Measurements from ENCODE around the gene CYTH1.
A peak's percentile ranks its signal among the peaks of the same experiment; 100 is the strongest.

CYTH1 gene

DNA sequence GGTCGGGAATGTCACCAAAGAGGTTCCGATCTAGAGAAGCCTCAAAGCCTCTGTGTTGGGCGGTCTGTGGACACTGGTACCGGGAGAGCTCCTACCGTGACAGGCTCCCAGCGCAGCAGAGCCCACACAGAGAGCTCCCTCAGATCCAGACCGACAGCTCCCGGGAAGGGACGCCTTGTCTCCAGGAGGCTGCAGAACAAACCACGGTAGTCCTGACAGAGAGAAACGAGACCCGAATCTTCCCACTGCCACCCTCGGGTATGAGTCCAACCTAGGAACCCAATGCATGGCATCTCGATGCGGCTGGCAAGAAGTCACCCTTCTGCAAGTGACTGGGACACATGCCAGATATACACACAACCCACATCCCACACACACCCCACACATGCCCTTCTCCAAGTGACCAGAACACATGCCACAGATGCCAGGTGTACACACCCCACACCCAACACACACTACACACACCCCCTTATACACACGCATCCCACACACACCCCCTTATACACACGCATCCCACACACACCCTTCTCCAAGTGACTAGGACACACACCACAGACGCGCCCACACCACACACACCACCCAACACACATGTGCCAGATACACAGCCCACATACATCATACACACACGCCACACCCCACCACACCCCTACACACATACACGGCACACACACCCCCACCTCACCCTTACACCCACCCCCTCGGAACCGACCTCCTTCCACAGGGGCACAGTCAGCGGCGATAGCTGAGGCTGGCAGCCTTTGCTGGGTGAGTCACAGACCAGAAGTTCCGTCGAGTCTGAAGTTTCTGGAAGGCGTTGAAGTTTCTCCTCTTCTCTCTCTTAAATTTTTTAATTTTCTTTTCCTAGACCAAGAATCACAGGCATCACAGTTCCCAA lies 15.9 kb upstream of the CYTH1 start:
- Histone ChIP-seq H3K9me3 (ENCODE audit: control insufficient read depth, insufficient read depth, low read depth, low read length) (no peaks in the 10 kb centered on the region), H3K27ac (ENCODE audit: extremely low read depth, low read depth, low read length) (no peak overlapping the region), H3K4me1 (ENCODE audit: control insufficient read depth, insufficient read depth, low read length) (no peaks in the 10 kb centered on the region), H3K36me3 (ENCODE audit: control insufficient read depth in 2 of 2, insufficient read depth in 1 of 2, low read length in 2 of 2) (peaks cover 37 to 92% of the 10 kb centered on the region in 2 experiments), H3K4me3 (ENCODE audit: low read depth, low read length) (no peak overlapping the region)
- POLR2A ChIA-PET, result no interaction called here
- CTCF ChIA-PET, result interaction anchor here (0.6 to 1.6 kb wide), 5 partner anchors 9 to 323 kb away, joined by 3 to 6 read pairs (median 4); no protein-coding TSS in a partner anchor
- TF ChIP-seq, protein P1, sequence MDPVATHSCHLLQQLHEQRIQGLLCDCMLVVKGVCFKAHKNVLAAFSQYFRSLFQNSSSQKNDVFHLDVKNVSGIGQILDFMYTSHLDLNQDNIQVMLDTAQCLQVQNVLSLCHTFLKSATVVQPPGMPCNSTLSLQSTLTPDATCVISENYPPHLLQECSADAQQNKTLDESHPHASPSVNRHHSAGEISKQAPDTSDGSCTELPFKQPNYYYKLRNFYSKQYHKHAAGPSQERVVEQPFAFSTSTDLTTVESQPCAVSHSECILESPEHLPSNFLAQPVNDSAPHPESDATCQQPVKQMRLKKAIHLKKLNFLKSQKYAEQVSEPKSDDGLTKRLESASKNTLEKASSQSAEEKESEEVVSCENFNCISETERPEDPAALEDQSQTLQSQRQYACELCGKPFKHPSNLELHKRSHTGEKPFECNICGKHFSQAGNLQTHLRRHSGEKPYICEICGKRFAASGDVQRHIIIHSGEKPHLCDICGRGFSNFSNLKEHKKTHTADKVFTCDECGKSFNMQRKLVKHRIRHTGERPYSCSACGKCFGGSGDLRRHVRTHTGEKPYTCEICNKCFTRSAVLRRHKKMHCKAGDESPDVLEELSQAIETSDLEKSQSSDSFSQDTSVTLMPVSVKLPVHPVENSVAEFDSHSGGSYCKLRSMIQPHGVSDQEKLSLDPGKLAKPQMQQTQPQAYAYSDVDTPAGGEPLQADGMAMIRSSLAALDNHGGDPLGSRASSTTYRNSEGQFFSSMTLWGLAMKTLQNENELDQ (tag by site-specific recombination; IDR thresholded peaks at IDR 0.05; ENCODE audit: low read depth), result no peak
- TF ChIP-seq ZNF621 (tag by site-specific recombination; IDR thresholded peaks at IDR 0.05), result no peak
- TF ChIP-seq ZNF311 (tag by site-specific recombination; IDR thresholded peaks at IDR 0.05; ENCODE audit: borderline replicate concordance), result peak; percentile 54; the same call in 1 of the 2 replicates
- TF ChIP-seq ZNF426 (tag by site-specific recombination; IDR thresholded peaks at IDR 0.05), result no peak
- TF ChIP-seq KLF9 (tag by site-specific recombination; IDR thresholded peaks at IDR 0.05; ENCODE audit: low read depth), result peak; percentile 84
- TF ChIP-seq, protein P2, sequence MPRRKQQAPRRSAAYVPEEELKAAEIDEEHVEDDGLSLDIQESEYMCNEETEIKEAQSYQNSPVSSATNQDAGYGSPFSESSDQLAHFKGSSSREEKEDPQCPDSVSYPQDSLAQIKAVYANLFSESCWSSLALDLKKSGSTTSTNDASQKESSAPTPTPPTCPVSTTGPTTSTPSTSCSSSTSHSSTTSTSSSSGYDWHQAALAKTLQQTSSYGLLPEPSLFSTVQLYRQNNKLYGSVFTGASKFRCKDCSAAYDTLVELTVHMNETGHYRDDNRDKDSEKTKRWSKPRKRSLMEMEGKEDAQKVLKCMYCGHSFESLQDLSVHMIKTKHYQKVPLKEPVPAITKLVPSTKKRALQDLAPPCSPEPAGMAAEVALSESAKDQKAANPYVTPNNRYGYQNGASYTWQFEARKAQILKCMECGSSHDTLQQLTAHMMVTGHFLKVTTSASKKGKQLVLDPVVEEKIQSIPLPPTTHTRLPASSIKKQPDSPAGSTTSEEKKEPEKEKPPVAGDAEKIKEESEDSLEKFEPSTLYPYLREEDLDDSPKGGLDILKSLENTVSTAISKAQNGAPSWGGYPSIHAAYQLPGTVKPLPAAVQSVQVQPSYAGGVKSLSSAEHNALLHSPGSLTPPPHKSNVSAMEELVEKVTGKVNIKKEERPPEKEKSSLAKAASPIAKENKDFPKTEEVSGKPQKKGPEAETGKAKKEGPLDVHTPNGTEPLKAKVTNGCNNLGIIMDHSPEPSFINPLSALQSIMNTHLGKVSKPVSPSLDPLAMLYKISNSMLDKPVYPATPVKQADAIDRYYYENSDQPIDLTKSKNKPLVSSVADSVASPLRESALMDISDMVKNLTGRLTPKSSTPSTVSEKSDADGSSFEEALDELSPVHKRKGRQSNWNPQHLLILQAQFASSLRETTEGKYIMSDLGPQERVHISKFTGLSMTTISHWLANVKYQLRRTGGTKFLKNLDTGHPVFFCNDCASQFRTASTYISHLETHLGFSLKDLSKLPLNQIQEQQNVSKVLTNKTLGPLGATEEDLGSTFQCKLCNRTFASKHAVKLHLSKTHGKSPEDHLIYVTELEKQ (tag by site-specific recombination; IDR thresholded peaks at IDR 0.05; ENCODE audit: borderline replicate concordance), result no peak
- TF ChIP-seq, protein P3, sequence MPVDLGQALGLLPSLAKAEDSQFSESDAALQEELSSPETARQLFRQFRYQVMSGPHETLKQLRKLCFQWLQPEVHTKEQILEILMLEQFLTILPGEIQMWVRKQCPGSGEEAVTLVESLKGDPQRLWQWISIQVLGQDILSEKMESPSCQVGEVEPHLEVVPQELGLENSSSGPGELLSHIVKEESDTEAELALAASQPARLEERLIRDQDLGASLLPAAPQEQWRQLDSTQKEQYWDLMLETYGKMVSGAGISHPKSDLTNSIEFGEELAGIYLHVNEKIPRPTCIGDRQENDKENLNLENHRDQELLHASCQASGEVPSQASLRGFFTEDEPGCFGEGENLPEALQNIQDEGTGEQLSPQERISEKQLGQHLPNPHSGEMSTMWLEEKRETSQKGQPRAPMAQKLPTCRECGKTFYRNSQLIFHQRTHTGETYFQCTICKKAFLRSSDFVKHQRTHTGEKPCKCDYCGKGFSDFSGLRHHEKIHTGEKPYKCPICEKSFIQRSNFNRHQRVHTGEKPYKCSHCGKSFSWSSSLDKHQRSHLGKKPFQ (tag by site-specific recombination; IDR thresholded peaks at IDR 0.05), result no peak; the same call in 1 of the 2 replicates
- no peak for TF ChIP-seq ZNF416 (tag by site-specific recombination; IDR thresholded peaks at IDR 0.05)
- no peak for TF ChIP-seq ZBTB48 (tag by site-specific recombination; IDR thresholded peaks at IDR 0.05)
- no peak for TF ChIP-seq ZNF202 (tag by site-specific recombination; IDR thresholded peaks at IDR 0.05; ENCODE audit: borderline replicate concordance)
- TF ChIP-seq ZNF366 (tag by site-specific recombination; conservative IDR thresholded peaks at IDR 0.05), result no peak
- no peak for TF ChIP-seq ZNF629 (tag by site-specific recombination; IDR thresholded peaks at IDR 0.05)
- no peak for TF ChIP-seq ZNF133 (tag by site-specific recombination; IDR thresholded peaks at IDR 0.05)
- TF ChIP-seq ZNF16 (tag by site-specific recombination; IDR thresholded peaks at IDR 0.05; ENCODE audit: low read depth), result no peak
- TF ChIP-seq, protein P4, sequence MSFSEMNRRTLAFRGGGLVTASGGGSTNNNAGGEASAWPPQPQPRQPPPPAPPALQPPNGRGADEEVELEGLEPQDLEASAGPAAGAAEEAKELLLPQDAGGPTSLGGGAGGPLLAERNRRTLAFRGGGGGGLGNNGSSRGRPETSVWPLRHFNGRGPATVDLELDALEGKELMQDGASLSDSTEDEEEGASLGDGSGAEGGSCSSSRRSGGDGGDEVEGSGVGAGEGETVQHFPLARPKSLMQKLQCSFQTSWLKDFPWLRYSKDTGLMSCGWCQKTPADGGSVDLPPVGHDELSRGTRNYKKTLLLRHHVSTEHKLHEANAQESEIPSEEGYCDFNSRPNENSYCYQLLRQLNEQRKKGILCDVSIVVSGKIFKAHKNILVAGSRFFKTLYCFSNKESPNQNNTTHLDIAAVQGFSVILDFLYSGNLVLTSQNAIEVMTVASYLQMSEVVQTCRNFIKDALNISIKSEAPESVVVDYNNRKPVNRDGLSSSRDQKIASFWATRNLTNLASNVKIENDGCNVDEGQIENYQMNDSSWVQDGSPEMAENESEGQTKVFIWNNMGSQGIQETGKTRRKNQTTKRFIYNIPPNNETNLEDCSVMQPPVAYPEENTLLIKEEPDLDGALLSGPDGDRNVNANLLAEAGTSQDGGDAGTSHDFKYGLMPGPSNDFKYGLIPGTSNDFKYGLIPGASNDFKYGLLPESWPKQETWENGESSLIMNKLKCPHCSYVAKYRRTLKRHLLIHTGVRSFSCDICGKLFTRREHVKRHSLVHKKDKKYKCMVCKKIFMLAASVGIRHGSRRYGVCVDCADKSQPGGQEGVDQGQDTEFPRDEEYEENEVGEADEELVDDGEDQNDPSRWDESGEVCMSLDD (tag by site-specific recombination; IDR thresholded peaks at IDR 0.05), result no peak
- TF ChIP-seq ZNF596 (tag by site-specific recombination; IDR thresholded peaks at IDR 0.05), result no peak
- TF ChIP-seq ZNF600 (tag by site-specific recombination; IDR thresholded peaks at IDR 0.05), result peak; percentile 28; the same call in 1 of the 2 replicates
- no peak for TF ChIP-seq YY1 (tag by site-specific recombination; IDR thresholded peaks at IDR 0.05)
- TF ChIP-seq ZNF146 (tag by site-specific recombination; IDR thresholded peaks at IDR 0.05), result no peak
- TF ChIP-seq ZNF571 (tag by site-specific recombination; IDR thresholded peaks at IDR 0.05), result no peak
- TF ChIP-seq, protein P5, sequence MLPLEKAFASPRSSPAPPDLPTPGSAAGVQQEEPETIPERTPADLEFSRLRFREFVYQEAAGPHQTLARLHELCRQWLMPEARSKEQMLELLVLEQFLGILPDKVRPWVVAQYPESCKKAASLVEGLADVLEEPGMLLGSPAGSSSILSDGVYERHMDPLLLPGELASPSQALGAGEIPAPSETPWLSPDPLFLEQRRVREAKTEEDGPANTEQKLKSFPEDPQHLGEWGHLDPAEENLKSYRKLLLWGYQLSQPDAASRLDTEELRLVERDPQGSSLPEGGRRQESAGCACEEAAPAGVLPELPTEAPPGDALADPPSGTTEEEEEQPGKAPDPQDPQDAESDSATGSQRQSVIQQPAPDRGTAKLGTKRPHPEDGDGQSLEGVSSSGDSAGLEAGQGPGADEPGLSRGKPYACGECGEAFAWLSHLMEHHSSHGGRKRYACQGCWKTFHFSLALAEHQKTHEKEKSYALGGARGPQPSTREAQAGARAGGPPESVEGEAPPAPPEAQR (tag by site-specific recombination; IDR thresholded peaks at IDR 0.05), result no peak
- no peak for TF ChIP-seq GLI2 (tag by site-specific recombination; IDR thresholded peaks at IDR 0.05; ENCODE audit: borderline replicate concordance, low read depth)
- TF ChIP-seq ZNF785 (tag by site-specific recombination; IDR thresholded peaks at IDR 0.05), result no peak
- no peak for TF ChIP-seq ZNF585B (tag by site-specific recombination; IDR thresholded peaks at IDR 0.05)

Data from HEK293 (cell line).